ENCODE measurements around the gene AP5S1.

GRCh38 chr20:3778976-3779375 lies 41.4 kb upstream of the AP5S1 start:
- TF ChIP-seq MYNN (CRISPR knock-in tag; IDR thresholded peaks at IDR 0.05; ENCODE audit: low read depth) (no peak), RORA (CRISPR knock-in tag; IDR thresholded peaks at IDR 0.05) (no peak), NAIF1 (CRISPR knock-in tag; IDR thresholded peaks at IDR 0.05; ENCODE audit: borderline replicate concordance) (no peak)

Data from HepG2 (cell line).